Measurements from ENCODE around the gene EYS.
"Not testable (repeated sequence)": the region's sequence is repeated elsewhere in the genome, so short reads cannot be mapped to it uniquely, and the experiment has no call there.

The EYS gene

DNA sequence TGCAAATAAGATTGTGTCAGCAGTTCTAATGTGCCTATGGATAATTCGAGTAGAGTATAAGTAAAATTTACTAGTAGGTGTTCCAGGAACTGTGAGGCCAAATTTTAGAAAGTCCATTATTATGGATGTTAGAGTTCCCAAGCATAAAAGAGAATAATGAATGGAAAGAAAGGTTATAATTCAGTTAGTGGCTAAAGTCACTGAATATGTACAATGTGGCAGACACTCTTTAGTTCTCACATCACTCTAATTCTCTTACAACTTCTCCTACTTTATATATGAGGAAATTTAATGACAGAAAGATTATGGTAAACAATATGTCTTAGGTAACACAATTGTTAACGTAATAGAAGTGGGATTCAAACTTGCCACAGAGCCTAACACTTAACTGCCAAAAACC, 75.3 kb downstream of the EYS start:
- DNase-seq: no peak

DNA sequence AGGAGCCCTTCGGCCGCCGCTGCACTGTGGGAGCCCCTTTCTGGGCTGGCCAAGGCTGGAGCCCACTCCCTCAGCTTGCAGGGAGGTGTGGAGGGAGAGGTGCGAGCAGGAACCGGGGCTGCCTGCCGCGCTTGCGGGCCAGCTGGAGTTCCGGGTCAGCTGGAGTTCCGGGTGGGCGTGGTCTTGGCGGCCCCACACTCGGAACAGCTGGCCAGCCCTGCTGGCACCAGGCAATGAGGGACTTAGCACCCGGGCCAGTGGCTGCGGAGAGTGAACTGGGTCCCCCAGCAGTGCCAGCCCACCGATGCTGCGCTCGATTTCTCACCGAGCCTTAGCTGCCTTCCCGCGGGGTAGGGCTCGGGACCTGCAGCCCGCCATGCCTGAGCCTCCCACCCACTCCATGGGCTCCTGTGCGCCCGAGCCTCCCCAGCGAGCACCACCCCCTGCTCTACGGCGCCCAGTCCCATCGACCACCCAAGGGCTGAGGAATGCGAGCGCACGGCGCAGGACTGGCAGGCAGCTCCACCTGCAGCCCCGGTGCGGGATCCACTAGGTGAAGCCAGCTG, 79.5 kb downstream of the EYS start:
- DNase-seq: not testable (repeated sequence)

- no peak for DNase-seq
These were observed 80.0 kb downstream of the EYS start for GRCh38 chr6:65627015-65627414.

GRCh38 chr6:65623566-65623965, 83.5 kb downstream of the EYS start:
- no peak for DNase-seq

DNA sequence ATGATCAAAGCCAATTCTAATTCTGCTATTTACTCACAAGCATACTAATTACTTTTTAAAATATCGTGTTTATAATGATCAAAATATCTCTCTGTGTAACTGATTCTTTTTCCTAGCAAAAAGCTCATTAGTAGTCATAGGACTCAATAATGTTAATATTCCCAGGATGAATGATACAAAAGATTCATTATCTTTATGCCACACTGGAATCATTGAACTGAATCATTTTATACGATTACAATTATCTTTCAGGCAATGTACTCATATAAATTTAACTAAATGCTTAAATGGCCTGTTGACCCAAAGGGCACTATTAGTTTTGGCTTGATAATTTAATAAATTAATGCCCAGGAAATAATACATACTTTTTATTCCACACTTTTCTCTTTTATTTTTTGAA, 96.3 kb downstream of the EYS start:
- DNase-seq: no peak

DNA sequence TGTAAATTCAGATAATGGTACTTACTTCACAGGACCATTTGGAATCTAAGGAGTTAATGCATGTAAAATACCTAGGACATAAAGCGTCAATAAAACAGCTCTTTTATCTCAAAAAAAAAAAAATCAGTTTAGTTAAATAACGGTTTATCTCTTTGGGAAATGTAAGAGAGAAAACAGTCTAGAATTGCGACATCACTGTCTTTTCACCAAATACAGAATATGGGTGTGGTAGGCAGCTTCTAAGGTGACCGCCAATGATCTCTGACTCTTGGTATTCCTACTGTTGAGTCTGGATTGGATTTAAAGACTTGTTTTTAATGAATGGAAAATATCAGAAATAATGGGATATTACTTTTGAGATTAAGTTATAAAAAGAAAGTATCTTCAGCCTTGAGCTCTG, 111.5 kb downstream of the EYS start:
- DNase-seq: no peak

GRCh38 chr6:65570340-65570739, 136.7 kb downstream of the EYS start:
- DNase-seq: no peak

GRCh38 chr6:65569505-65569904, 137.5 kb downstream of the EYS start:
- DNase-seq: no peak

DNA sequence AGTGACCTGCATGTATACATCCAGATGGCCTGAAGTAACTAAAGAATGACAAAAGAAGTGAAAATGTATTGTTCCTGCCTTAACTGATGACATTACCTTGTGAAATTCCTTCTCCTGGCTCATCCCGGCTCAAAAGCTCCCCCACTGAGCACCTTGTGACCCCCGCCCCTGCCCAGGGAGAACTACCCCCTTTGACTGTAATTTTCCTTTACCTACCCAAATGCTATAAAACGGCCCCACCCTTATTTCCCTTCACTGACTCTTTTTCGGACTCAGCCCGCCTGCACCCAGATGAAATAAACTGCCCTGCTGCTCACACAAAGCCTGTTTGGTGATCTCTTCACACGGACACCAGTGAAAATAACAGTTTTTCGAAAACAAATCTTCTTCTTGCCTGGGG, 138.0 kb downstream of the EYS start:
- not testable (repeated sequence) for DNase-seq

DNA sequence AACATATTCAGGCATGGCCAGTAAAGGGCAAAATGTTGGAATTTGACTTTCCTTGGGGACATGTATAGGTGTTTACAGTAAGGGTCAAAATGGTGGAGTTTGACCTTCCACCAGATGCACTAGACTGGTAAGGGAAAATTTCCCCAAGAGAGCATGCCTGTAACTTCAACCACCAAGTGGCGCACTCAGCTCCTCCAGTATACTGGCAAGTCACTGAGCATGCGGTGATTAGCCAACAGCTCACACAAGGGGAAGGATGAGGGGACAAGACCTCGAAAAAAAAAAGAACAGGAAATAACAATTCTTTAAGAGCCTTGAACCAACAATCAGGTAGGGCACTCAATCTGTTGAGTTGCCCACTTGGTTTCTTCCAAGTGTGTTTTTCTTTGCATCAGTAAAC, 140.9 kb downstream of the EYS start:
- DNase-seq: no peak

DNA sequence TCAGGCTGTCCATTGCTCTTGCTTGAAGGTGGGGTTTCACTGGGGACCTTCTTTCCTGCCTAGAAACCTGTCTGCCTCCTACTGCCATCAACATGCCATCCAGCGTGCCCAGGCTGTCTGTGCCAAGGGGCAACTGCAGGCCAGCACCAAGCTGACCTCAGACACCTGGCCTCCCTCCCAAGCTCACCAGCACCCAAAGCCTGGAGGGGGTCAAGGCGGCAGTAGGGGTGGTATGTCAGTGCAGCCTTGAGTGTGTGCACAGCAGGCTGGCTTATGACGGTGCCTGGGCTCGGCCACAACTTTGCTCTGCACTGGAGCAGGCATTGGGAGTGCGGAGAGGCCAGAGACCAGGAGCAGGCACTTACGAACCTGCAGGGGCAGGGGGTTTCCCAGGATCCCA, 149.0 kb downstream of the EYS start:
- DNase-seq: no peak

DNA sequence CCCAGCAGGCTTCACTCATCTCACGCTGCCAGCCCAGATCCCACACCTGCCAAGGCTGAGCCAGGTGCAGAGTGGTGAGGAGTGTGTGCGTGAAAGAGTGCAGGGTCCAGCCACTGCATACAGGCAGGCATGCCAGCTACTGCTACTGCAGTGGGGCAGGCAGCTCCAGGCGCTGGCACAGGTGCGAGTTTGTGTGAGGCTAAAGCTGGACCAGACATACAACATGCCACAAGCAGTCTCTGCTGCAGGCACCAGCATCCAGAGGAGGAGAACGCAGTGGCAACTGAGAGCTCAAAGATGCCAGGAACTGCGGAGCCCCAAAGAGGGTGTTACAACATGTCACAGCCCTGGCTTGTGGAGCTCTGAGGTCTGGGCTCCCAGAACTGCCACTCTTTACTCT, 149.8 kb downstream of the EYS start:
- no peak for DNase-seq

- DNase-seq: no peak
These were observed 160.1 kb downstream of the EYS start for GRCh38 chr6:65546894-65547293.

DNA sequence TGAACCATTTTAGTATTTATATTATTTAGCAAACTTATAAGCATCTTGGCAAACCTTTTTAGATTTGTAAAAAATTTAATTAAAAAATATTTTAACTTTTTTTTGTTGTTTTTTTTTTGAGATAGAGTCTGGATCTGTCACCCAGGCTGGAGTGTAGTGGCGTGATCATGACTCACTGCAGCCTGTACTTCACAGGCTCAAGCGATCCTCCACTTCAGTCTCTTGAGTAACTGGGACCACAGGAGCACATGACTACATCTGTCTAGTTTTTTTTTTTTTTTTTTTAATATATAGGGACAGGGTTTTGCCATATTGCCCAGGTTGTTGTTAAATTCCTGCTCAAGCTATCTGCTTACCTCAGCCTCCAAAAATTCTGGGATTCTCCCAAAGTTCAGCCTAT, 161.1 kb downstream of the EYS start:
- DNase-seq: no peak

- DNase-seq: no peak
These were observed 168.4 kb downstream of the EYS start for GRCh38 chr6:65538644-65539043.

GRCh38 chr6:65537600-65537999, 169.4 kb downstream of the EYS start:
- DNase-seq: no peak

DNA sequence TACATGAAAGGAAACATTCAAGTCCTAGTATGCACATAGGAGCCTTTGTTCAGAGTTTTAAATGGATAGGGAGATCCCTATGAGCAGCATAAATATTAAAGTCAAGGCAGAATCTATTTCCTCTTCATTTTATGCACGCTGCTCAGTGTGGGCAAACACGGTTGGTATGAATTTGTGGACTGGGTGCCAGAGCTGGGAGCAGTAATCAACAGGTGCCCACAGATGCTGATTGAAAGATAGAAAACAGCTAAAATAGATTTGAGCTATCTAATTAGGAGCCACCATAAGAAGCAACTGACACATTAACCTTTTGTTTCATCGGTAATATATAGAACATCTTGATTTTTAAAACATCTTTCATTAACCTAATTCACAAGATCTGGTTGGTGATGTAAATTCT, 175.5 kb downstream of the EYS start:
- no peak for DNase-seq

DNA sequence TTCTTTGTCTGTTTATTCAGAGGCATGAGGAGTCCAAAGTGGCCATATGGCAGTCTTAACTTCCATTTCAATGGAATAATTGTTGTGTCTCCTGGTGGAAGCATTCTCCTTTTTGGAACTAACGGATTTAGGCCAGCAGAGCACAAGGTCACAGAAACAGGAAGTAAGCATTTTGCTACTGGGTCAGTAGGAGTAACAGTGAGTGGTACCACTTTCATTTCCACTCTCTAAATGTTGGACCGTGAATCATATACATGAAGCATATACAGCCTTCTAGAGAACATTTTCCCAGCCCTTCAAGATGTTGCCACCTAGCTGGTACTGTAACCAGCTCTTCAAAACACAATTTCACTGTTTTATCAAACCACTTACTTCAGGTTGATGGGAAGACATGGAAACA, 182.8 kb downstream of the EYS start:
- DNase-seq: no peak

DNA sequence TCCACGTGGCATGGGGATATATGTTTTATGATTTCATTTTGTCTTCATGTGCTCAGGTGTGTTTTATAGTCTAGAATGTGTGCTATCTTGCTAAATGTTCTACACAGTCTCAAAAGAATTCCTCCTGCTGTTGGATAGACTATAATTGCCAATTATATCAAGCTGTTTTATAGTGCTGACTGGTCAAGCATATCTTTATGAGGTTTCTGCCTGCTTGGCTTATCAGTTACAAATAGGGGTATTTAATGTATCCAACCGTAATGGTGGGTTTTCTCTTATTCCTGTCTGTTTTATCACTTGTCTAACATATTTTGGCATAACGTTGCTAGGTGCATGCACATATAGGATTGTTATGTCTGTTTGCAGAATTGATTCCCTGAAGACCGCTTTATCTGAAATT, 201.3 kb downstream of the EYS start:
- no peak for DNase-seq

GRCh38 chr6:65501045-65501444, 206.0 kb downstream of the EYS start:
- no peak for DNase-seq

DNA sequence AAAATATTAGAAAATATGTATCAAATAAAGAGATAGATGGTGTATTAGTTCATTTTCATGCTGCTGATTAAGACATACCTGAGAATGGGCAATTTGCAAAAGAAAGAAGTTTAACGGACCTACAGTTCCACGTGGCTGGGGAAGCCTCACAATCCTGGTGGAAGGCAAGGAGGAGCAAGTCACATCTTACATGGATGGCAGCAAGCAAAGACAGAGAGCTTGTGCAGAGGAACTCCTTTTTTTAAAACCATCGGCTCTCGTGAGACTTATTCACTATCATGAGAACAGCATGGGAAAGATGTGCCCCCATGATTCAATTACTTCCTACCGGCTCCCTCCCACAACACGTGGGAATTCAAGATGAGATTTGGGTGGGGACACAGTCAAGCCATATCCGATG, 223.4 kb downstream of the EYS start:
- not testable (repeated sequence) for DNase-seq

DNA sequence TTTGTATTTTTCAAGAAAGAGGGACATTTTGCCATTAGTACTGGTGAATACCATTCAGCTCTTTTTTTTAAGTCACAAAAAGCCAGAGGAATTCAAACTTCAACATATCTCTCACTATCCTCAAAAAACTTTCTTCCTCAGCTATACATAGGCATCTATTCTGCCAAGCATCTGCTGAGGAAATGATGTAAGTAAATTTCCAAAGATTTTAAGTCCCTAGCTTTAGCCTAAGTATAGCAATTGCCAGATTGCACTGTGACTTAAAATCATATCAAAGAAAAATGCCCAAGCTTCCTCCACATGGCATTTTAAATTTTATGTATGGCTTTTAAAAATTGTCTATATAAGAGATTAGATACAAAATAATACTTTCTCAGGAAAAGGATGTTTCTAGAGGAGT, 237.4 kb downstream of the EYS start:
- no peak for DNase-seq

- no peak for DNase-seq
These were observed 238.7 kb downstream of the EYS start for GRCh38 chr6:65468307-65468706.

- no peak for DNase-seq
These were observed 245.9 kb downstream of the EYS start for GRCh38 chr6:65461121-65461520.

DNA sequence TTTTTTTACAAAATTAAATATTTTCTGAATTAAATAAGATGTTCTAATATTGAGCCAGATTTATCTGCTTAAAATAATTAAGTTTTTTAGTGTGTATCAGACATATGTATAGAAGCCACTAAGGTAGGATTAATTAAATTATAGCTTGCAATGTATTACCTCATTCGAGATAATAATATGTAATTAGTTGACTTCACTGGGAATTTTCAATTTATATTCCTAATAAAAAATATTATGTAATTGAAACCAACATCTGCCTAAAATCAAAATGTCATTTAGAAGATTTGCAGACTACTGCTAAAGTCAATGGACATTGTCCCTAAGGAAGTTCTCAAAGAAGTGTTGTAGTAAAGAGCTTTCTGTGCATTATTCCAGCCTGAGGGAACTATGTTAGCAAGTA, 254.7 kb downstream of the EYS start:
- DNase-seq: no peak

DNA sequence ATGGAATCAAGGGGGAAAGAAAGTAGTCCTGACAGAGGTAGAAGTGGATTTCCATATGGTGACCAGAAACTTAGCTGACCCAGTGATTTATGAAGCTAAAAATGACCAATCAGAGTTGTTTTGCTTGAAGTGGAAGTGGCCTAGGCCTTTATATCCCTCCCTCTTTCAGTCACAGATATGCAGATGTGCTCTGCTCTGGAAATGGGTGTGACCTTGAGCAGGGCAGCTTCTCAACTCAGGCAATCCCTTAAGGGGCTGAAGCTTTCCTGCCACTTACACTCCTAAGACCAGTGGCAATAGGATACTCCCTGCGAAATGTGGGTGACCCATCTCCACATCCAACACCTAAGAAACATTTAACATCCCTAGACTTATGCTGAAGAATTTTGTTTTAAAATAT, 256.6 kb downstream of the EYS start:
- DNase-seq: no peak

All from activated naive CD4-positive, alpha-beta T cell treated with anti-CD3 and anti-CD28 coated beads, Interleukin-2, amount 50 U/mL, for 16 hours (primary cell).